Glutamatergic neuron (in vitro differentiated cells): ENCODE measurements around the gene APLN. TPM values are rescaled to one million over a fixed set of nuclear protein-coding genes. Genes with fewer than 3 reads are reported as not detected.

ENCODE experiments used
- DNase-seq: peaks from one replicate; pipeline ENCODE4 v3.0.0; 2022
- H3K27ac Mint-ChIP-seq: one replicate; pipeline ENCODE4 v1.8.0; 2020; ENCODE audit warnings: mild to moderate bottlenecking, mixed read lengths, inconsistent platforms; ENCODE audit not compliant: unreplicated experiment
- H3K27me3 Mint-ChIP-seq: one replicate; pipeline ENCODE4 v1.8.0; 2020; ENCODE audit warnings: mild to moderate bottlenecking, moderate library complexity, mixed read lengths, inconsistent platforms; ENCODE audit not compliant: unreplicated experiment
- H3K36me3 Mint-ChIP-seq: one replicate; pipeline ENCODE4 v1.8.0; 2020; ENCODE audit warnings: mild to moderate bottlenecking, mixed read lengths, inconsistent platforms; ENCODE audit not compliant: unreplicated experiment
- H3K4me1 Mint-ChIP-seq: one replicate; pipeline ENCODE4 v1.8.0; 2020; ENCODE audit warnings: mild to moderate bottlenecking, low read depth, mixed read lengths, inconsistent platforms; ENCODE audit not compliant: unreplicated experiment
- H3K4me3 Mint-ChIP-seq: one replicate; pipeline ENCODE4 v1.8.0; 2020; ENCODE audit warnings: mild to moderate bottlenecking, mixed read lengths, inconsistent platforms; ENCODE audit not compliant: unreplicated experiment
- H3K9me3 Mint-ChIP-seq: one replicate; pipeline ENCODE4 v1.8.0; 2020; ENCODE audit warnings: mild to moderate bottlenecking, moderate library complexity, mixed read lengths, inconsistent platforms; ENCODE audit not compliant: unreplicated experiment
- total RNA-seq: library from RNA; stranded (reverse); fragmentation: NEBNext Ultra II Directional; extraction: Animal tissue kit (Norgen Biotek cat#: 25700); gene quantifications from one replicate; pipeline ENCODE4 v1.2.1, GENCODE V29; 2021; ENCODE audit not compliant: unreplicated experiment
- TF ChIP-seq, protein P1 (sequence below): fragments of 200-600 bp; sonication (generic); IDR thresholded peaks from one replicate; pipeline ENCODE4 v1.5.0; 2021; ENCODE audit not compliant: partially characterized antibody, unreplicated experiment

The APLN gene
- total RNA-seq, 1 donor from 2014 or later, result not detected

DNA sequence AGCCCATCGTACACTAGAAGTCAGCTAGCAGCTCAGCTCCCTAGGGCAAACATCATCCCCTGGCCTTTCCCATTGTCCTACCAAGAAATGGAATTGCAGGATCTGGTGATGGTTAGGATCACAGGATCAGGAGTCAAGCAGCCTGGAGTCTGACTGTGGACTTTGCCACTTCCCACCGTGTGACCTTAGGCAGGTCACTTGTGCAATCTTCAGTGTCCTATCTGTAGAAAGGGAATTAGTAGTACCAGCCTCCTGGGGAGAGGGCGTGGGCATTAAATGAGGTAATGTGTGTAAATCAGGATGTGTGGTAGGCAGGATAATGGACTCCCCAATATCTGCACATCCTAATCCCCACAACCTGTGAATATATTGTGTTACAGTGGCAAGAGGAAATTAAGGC lies 38.6 kb upstream of the APLN start:
- Mint-ChIP-seq H3K27ac (no peak overlapping the region), H3K27me3 (no peaks in the 10 kb centered on the region), H3K36me3 (no peaks in the 10 kb centered on the region), H3K9me3 (no peaks in the 10 kb centered on the region), H3K4me1 (no peaks in the 10 kb centered on the region), H3K4me3 (no peak overlapping the region)
- TF ChIP-seq, protein P1, sequence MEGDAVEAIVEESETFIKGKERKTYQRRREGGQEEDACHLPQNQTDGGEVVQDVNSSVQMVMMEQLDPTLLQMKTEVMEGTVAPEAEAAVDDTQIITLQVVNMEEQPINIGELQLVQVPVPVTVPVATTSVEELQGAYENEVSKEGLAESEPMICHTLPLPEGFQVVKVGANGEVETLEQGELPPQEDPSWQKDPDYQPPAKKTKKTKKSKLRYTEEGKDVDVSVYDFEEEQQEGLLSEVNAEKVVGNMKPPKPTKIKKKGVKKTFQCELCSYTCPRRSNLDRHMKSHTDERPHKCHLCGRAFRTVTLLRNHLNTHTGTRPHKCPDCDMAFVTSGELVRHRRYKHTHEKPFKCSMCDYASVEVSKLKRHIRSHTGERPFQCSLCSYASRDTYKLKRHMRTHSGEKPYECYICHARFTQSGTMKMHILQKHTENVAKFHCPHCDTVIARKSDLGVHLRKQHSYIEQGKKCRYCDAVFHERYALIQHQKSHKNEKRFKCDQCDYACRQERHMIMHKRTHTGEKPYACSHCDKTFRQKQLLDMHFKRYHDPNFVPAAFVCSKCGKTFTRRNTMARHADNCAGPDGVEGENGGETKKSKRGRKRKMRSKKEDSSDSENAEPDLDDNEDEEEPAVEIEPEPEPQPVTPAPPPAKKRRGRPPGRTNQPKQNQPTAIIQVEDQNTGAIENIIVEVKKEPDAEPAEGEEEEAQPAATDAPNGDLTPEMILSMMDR, result no peak
- no peak for DNase-seq

DNA sequence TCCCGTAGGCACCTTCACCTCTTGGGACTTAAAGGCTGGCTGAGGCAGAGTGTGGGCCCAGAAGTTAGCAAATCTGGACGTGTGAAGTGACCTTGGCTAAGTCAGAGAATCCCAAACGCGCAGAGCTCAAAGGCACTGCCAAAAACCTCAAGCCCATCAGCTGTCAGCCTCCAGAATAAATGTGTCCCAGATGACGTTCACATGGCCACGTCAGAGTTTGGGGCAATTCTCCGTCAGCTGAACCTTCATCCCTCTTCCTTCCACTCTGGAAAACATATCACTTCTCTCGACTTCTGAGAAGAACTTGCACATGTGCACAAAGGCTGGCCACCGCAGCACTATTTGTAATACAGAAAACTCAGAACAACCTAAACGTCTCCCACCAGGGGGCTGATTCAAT lies 35.7 kb upstream of the APLN start:
- Mint-ChIP-seq H3K27ac (no peak overlapping the region), H3K36me3 (no peaks in the 10 kb centered on the region), H3K4me3 (no peak overlapping the region), H3K9me3 (no peaks in the 10 kb centered on the region), H3K4me1 (no peaks in the 10 kb centered on the region), H3K27me3 (no peaks in the 10 kb centered on the region)
- no peak for DNase-seq
- TF ChIP-seq, protein P1, result no peak

DNA sequence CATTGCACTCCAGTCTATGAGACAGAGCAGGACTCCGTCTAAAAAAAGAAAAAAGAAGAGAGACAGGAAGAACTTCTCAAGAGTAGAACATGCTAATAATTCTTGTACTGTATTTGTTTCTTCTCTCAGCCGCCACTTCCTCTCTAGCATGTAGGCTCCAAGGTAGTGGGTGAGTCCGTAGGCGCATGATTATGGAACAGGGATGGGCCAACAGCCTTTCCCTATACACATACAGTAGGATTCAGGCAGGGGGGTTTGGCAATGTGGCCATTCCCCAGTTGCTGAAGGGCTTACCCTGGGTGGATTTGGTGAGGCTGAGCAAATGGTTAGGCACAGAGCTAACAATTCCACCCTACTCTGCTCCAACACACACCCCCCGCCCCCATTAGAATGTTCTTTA lies 35.0 kb upstream of the APLN start:
- Mint-ChIP-seq H3K9me3 (no peaks in the 10 kb centered on the region), H3K27ac (no peak overlapping the region)
- TF ChIP-seq, protein P1, result no peak

DNA sequence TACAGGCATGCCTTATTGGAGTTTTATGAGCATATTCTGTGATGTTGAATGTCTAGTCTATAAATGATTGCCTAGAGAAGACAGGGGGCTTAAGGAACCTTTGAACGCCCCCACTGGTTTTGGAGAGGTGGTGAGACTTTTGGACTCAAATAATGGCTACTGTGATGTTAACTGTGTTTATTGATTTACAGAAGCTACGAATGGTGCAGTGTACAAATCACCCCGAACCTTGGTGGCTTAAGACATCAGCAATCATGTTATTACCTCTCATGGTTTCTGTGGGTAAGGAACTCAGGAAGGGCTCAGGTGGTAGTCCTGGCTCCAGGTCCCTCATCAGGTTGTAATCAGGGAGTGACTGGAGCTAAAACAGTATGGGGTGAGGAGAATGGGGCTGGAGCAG lies 33.3 kb upstream of the APLN start:
- H3K27ac Mint-ChIP-seq, result no peak overlapping the region

More for the DNA sequence above, 35.0 kb upstream of the APLN start:
- no peaks in the 10 kb centered on the region for H3K36me3 Mint-ChIP-seq
- H3K4me3 Mint-ChIP-seq, result no peak overlapping the region
- H3K4me1 Mint-ChIP-seq, result no peaks in the 10 kb centered on the region
- no peaks in the 10 kb centered on the region for H3K27me3 Mint-ChIP-seq
- DNase-seq, result no peak

DNA sequence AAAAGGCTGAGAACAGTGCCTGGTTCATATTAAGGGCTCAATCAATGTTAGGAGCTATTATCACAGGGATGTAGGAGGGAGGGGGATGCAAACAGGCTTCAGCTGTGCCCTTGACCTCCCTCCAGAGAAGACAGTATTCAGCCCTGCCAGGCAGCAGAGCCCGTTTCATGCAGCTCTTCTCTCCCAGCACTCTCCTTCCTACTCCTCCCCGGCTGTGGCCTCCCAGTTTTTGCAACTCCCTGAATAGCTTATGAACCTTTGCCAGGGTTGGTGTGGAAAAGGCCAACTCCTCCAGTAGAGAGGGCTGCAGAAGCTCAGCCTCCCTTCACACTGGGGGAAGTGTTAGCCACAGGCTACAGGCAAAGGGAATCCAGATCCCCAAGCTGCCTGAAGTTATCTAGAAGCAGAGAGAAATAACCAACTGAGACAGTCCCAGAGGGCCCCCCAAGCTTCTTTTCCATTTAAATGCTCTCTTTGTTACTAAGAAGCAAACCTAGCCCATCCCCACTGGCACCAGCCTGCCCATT lies 31.7 kb upstream of the APLN start:
- no peak for DNase-seq
- H3K9me3 Mint-ChIP-seq, result no peaks in the 10 kb centered on the region
- no peaks in the 10 kb centered on the region for H3K4me1 Mint-ChIP-seq
- TF ChIP-seq, protein P1, result no peak
- no peaks in the 10 kb centered on the region for H3K36me3 Mint-ChIP-seq
- H3K27ac Mint-ChIP-seq, result no peak overlapping the region
- H3K27me3 Mint-ChIP-seq, result no peaks in the 10 kb centered on the region
- H3K4me3 Mint-ChIP-seq, result no peak overlapping the region

More for the DNA sequence above, 33.3 kb upstream of the APLN start:
- no peak for DNase-seq
- H3K36me3 Mint-ChIP-seq, result no peaks in the 10 kb centered on the region
- H3K4me3 Mint-ChIP-seq, result no peak overlapping the region
- H3K27me3 Mint-ChIP-seq, result no peaks in the 10 kb centered on the region
- no peaks in the 10 kb centered on the region for H3K9me3 Mint-ChIP-seq
- TF ChIP-seq, protein P1, result no peak
- H3K4me1 Mint-ChIP-seq, result no peaks in the 10 kb centered on the region
